MCF 10A (cell line): ENCODE data around the gene DCLK2. TPM values are rescaled to one million over a fixed set of nuclear protein-coding genes. Genes with fewer than 3 reads are reported as not detected.

ENCODE experiments used
- BruUV-seq: library from RNA; stranded (reverse); fragments of 400-500 nt; replicated peaks from 2 replicates; lab custom pipeline; 2021; lab: Mats Ljungman, UMichigan
- CTCF ChIA-PET: fragments of 300-600 bp; sonication (Branson Sonifier 250); formaldehyde crosslinking; extraction: SDS; loops from one replicate; lab custom pipeline; 2021; ENCODE audit warnings: antibody characterized with exemption, inconsistent platforms; lab: Yijun Ruan, JAX
- POLR2A ChIA-PET: fragments of 300-600, 350-650 bp; sonication (Branson Sonifier 250); formaldehyde crosslinking; extraction: SDS; loops from one replicate; lab custom pipeline; 2020; ENCODE audit warnings: antibody characterized with exemption, inconsistent platforms; lab: Yijun Ruan, JAX
- DNase-seq: peaks from one replicate; pipeline ENCODE4 v3.0.0-alpha.2; 2018; ENCODE audit not compliant: unreplicated experiment
- H3K27ac Mint-ChIP-seq: one replicate; pipeline ENCODE4 v1.8.0; 2022; ENCODE audit warnings: mild to moderate bottlenecking, low read depth, mixed read lengths; ENCODE audit not compliant: unreplicated experiment
- H3K27me3 Mint-ChIP-seq: one replicate; pipeline ENCODE4 v1.8.0; 2022; ENCODE audit warnings: mixed read lengths; ENCODE audit not compliant: insufficient read depth, unreplicated experiment
- H3K36me3 Mint-ChIP-seq: one replicate; pipeline ENCODE4 v1.8.0; 2022; ENCODE audit warnings: mild to moderate bottlenecking, moderate library complexity, mixed read lengths; ENCODE audit not compliant: insufficient read depth, unreplicated experiment
- H3K4me1 Mint-ChIP-seq: one replicate; pipeline ENCODE4 v1.8.0; 2022; ENCODE audit warnings: mixed read lengths; ENCODE audit not compliant: insufficient read depth, unreplicated experiment
- H3K4me3 Mint-ChIP-seq: one replicate; pipeline ENCODE4 v1.8.0; 2022; ENCODE audit warnings: mild to moderate bottlenecking, moderate library complexity, mixed read lengths; ENCODE audit not compliant: unreplicated experiment
- H3K9me3 Mint-ChIP-seq: one replicate; pipeline ENCODE4 v1.8.0; 2022; ENCODE audit warnings: mixed read lengths; ENCODE audit not compliant: unreplicated experiment
- intact Hi-C: fragments of 100-400 bp; cut with micrococcal nuclease; formaldehyde crosslinking; loops from 2 replicates; pipeline ENCODE4 v1.14.1; 2022
- total RNA-seq: library from RNA; stranded (reverse); gene quantifications from 2 replicates; pipeline ENCODE4 v1.2.3, GENCODE V29; 2022
- TF ChIP-seq, protein P1 (sequence below): fragments of 200-600 bp; IDR thresholded peaks from one replicate; pipeline ENCODE4 v1.8.0; 2022; ENCODE audit warnings: antibody characterized with exemption, mild to moderate bottlenecking; ENCODE audit not compliant: unreplicated experiment

DCLK2 gene
- total RNA-seq, 1 experiment from 2014 or later, result 1.2 TPM

GRCh38 chr4:150250293-150250997 lies 172.2 kb downstream of the DCLK2 start:
- Mint-ChIP-seq H3K27ac (no peak overlapping the region), H3K4me1 (peaks cover 5% of the 10 kb centered on the region), H3K9me3 (no peaks in the 10 kb centered on the region), H3K36me3 (no peaks in the 10 kb centered on the region), H3K4me3 (no peak overlapping the region), H3K27me3 (no peaks in the 10 kb centered on the region)
- ChIA-PET POLR2A (no interaction called here), CTCF (interaction anchor here (1.2 to 1.5 kb wide), 2 partner anchors 9 to 11 kb away, joined by 3 read pairs; no protein-coding TSS in a partner anchor)
- DNase-seq, result no peak
- intact Hi-C loops, result no loop called here
- BruUV-seq, result no TSS peak
- TF ChIP-seq, protein P1, sequence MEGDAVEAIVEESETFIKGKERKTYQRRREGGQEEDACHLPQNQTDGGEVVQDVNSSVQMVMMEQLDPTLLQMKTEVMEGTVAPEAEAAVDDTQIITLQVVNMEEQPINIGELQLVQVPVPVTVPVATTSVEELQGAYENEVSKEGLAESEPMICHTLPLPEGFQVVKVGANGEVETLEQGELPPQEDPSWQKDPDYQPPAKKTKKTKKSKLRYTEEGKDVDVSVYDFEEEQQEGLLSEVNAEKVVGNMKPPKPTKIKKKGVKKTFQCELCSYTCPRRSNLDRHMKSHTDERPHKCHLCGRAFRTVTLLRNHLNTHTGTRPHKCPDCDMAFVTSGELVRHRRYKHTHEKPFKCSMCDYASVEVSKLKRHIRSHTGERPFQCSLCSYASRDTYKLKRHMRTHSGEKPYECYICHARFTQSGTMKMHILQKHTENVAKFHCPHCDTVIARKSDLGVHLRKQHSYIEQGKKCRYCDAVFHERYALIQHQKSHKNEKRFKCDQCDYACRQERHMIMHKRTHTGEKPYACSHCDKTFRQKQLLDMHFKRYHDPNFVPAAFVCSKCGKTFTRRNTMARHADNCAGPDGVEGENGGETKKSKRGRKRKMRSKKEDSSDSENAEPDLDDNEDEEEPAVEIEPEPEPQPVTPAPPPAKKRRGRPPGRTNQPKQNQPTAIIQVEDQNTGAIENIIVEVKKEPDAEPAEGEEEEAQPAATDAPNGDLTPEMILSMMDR, result no peak

- POLR2A ChIA-PET, result no interaction called here
- no TSS peak for BruUV-seq
- DNase-seq, result no peak
- CTCF ChIA-PET, result interaction anchor here (1.1 to 1.5 kb wide), 2 partner anchors 8 to 10 kb away, joined by 3 to 6 read pairs; no protein-coding TSS in a partner anchor
- no peaks in the 10 kb centered on the region for H3K27me3 Mint-ChIP-seq
- H3K27ac Mint-ChIP-seq, result no peak overlapping the region
- peaks cover 5% of the 10 kb centered on the region for H3K4me1 Mint-ChIP-seq
- H3K4me3 Mint-ChIP-seq, result no peak overlapping the region
- TF ChIP-seq, protein P1, result no peak
- H3K36me3 Mint-ChIP-seq, result no peaks in the 10 kb centered on the region
- no peaks in the 10 kb centered on the region for H3K9me3 Mint-ChIP-seq
- intact Hi-C loops, result no loop called here
These were observed 172.9 kb downstream of the DCLK2 start for GRCh38 chr4:150250998-150251651.

DNA sequence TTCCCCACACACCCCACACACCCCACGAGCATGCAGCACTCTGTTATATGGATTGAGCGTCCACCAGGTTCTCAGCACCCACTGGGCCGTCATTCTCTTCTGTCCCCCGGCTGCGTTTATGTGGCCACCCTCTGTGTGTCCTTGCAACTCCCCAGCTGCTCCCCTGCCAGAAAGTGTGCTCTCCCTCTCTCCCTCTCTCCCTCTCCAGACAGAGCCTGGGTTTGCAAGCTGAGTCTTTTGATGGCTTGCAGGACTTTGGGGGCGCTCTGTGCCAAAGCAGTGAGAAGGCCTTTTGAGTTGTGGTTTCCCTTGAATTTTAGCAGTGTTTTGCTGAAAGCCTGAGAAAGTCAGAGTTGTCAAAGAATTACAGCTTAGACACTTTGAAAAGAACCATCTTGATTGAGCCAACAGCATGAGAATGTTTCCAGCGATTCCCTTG lies 173.5 kb downstream of the DCLK2 start:
- H3K4me3 Mint-ChIP-seq, result no peak overlapping the region
- TF ChIP-seq, protein P1, result no peak
- H3K4me1 Mint-ChIP-seq, result peaks cover 5% of the 10 kb centered on the region
- ChIA-PET CTCF (interaction anchor here (1.1 kb wide), 1 partner anchor 8 kb away, joined by 6 read pairs; no protein-coding TSS in a partner anchor), POLR2A (no interaction called here)
- H3K27me3 Mint-ChIP-seq, result no peaks in the 10 kb centered on the region
- no peak for DNase-seq
- no peak overlapping the region for H3K27ac Mint-ChIP-seq
- BruUV-seq, result no TSS peak
- H3K36me3 Mint-ChIP-seq, result no peaks in the 10 kb centered on the region
- intact Hi-C loops, result no loop called here
- H3K9me3 Mint-ChIP-seq, result no peaks in the 10 kb centered on the region

GRCh38 chr4:150252306-150252705 lies 174.1 kb downstream of the DCLK2 start:
- H3K27me3 Mint-ChIP-seq, result no peaks in the 10 kb centered on the region
- H3K27ac Mint-ChIP-seq, result no peak overlapping the region
- TF ChIP-seq, protein P1, result no peak
- intact Hi-C loops, result no loop called here
- ChIA-PET POLR2A (no interaction called here), CTCF (interaction anchor here (1.1 kb wide), 1 partner anchor 9 kb away, joined by 6 read pairs; no protein-coding TSS in a partner anchor)
- no peak for DNase-seq
- H3K9me3 Mint-ChIP-seq, result no peaks in the 10 kb centered on the region
- peaks cover 9% of the 10 kb centered on the region for H3K4me1 Mint-ChIP-seq
- H3K4me3 Mint-ChIP-seq, result no peak overlapping the region
- no TSS peak for BruUV-seq
- H3K36me3 Mint-ChIP-seq, result no peaks in the 10 kb centered on the region
